ENCODE measurements around the gene XPO5.

DNA sequence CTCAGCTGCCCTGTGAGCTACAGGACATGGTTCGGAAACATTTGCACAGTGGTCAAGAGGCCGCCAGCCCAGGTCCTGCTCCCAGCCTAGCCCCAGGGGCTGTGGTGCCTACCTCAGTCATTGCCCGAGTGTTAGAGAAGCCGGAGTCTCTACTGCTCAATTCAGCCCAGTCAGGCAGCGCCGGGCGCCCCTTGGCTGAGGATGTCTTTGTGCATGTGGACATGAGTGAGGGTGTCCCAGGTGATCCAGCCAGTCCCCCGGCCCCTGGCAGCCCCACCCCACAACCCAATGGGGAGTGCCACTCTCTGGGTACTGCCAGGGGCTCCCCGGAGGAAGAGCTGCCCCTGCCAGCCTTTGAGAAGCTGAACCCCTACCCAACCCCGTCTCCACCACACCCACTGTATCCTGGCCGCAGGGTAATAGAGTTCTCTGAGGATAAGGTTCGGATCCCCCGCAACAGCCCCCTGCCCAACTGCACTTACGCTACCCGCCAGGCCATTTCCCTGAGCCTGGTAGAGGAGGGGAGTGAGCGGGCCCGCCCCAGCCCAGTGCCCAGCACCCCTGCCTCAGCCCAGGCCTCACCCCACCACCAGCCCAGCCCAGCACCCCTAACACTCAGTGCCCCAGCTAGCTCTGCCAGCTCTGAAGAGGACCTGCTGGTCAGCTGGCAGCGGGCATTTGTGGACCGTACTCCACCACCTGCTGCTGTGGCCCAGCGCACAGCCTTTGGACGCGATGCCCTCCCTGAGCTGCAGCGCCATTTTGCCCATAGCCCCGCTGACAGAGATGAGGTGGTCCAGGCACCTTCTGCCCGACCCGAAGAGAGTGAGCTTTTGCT is 70.9 kb downstream of the XPO5 start:
- TF ChIP-seq, protein P1, sequence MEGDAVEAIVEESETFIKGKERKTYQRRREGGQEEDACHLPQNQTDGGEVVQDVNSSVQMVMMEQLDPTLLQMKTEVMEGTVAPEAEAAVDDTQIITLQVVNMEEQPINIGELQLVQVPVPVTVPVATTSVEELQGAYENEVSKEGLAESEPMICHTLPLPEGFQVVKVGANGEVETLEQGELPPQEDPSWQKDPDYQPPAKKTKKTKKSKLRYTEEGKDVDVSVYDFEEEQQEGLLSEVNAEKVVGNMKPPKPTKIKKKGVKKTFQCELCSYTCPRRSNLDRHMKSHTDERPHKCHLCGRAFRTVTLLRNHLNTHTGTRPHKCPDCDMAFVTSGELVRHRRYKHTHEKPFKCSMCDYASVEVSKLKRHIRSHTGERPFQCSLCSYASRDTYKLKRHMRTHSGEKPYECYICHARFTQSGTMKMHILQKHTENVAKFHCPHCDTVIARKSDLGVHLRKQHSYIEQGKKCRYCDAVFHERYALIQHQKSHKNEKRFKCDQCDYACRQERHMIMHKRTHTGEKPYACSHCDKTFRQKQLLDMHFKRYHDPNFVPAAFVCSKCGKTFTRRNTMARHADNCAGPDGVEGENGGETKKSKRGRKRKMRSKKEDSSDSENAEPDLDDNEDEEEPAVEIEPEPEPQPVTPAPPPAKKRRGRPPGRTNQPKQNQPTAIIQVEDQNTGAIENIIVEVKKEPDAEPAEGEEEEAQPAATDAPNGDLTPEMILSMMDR (conservative IDR thresholded peaks at IDR 0.05; ENCODE audit: low read length): no peak
- TF ChIP-seq EZH2phosphoT487 (IDR thresholded peaks at IDR 0.05; ENCODE audit: borderline replicate concordance, low read depth, low read length): no peak

All from OCI-LY7 (cell line).